Activated T-cell treated with anti-CD3 and anti-CD28 coated beads, Interleukin-2, amount 50 U/mL, for 4 hours (primary cell): ENCODE results near the gene MRPS16. TPM values are rescaled to one million over a fixed set of nuclear protein-coding genes. Genes with fewer than 3 reads are reported as not detected.

Experiments used
- ATAC-seq, 2 donors: fragments of 200-7000 bp; cut with Tn5 transposase; one replicate each; pipeline ENCODE4 v1.10.0; 2021
- DNase-seq: peaks from one replicate; pipeline ENCODE4 v3.0.0-alpha.2; 2020
- H3K27me3 Mint-ChIP-seq: one replicate; pipeline ENCODE4 v1.8.0; 2021; ENCODE audit warnings: low read depth, mixed read lengths
- H3K36me3 Mint-ChIP-seq: one replicate; pipeline ENCODE4 v1.8.0; 2022; ENCODE audit warnings: mixed read lengths; ENCODE audit not compliant: insufficient read depth
- H3K4me1 Mint-ChIP-seq: one replicate; pipeline ENCODE4 v1.8.0; 2021; ENCODE audit warnings: low read depth, mixed read lengths
- H3K4me3 Mint-ChIP-seq: one replicate; pipeline ENCODE4 v1.8.0; 2021; ENCODE audit warnings: mild to moderate bottlenecking, moderate library complexity, mixed read lengths
- H3K9me3 Mint-ChIP-seq: one replicate; pipeline ENCODE4 v1.8.0; 2021; ENCODE audit warnings: mixed read lengths
- total RNA-seq, 3 donors: library from RNA; stranded (reverse); gene quantifications; one replicate each; pipeline ENCODE4 v1.2.1, GENCODE V29; 2021

The MRPS16 gene
- total RNA-seq, 3 donors from 2014 or later = 141 to 156 (median 150) TPM

DNA sequence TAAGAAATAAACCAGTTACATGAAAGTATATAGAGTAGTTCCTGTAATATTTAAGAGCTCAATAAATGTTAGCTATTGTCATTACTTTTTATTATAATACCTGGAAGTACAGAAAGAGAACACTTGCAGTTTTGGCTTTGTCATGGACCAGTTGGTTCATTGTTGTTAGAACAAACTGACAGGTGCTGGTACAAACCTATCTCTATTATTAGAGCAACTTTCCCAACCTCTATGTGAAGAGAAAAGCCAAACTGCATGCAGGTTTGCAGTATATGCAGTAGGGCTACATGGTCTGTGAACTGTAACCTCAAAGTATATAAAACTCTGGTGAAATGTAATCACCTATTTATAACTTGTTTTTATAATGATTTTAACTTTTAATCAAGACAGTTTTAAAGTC is 25.8 kb downstream of the MRPS16 start:
- no peaks in the 10 kb centered on the region for H3K27me3 Mint-ChIP-seq
- no peaks in the 10 kb centered on the region for H3K4me1 Mint-ChIP-seq
- no peak for DNase-seq
- no peak for ATAC-seq
- H3K9me3 Mint-ChIP-seq = no peaks in the 10 kb centered on the region
- H3K36me3 Mint-ChIP-seq = peaks cover 9% of the 10 kb centered on the region
- H3K4me3 Mint-ChIP-seq = no peak overlapping the region

DNA sequence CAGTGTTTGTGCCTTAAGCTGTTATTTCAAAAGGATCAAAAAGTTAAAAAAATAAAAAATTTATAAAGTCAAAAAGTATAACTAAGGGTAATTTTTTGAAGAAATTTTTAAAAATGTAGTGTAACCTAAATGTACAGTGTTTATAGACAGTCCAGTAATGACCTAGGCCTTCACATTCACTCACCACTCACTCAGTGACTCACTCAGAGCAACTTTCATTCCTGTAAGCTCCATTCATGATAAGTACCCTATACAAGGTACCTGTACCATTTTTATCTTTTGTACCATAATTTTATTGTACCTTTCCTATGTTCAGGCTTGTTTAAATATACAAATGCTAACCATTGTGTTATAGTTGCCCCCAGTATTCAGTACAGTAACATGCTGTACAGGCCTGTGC is 26.9 kb downstream of the MRPS16 start:
- peaks cover 5% of the 10 kb centered on the region for H3K36me3 Mint-ChIP-seq
- DNase-seq (no peak), ATAC-seq (no peak)
- H3K27me3 Mint-ChIP-seq = no peaks in the 10 kb centered on the region
- no peaks in the 10 kb centered on the region for H3K4me1 Mint-ChIP-seq
- no peak overlapping the region for H3K4me3 Mint-ChIP-seq
- H3K9me3 Mint-ChIP-seq = no peaks in the 10 kb centered on the region

DNA sequence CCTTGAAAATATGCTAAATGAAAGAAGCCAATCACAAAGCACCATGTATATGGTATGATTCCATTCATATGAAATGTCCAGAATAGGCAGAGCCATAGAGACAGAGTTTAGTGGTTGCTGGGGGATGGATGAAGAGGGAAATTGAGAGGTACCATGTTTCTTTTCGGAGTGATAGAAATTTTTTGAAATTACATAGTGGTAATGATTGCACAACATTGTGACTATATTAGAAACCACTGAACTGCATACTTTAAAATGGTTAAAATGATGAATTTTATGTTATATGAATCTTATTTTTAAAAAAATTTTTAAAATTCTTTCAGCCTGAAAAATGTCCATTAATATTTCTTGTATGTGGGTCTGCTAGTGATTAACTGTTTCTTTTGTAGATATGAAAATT is 31.5 kb downstream of the MRPS16 start:
- DNase-seq (no peak), ATAC-seq (no peak)
- no peaks in the 10 kb centered on the region for H3K9me3 Mint-ChIP-seq
- no peaks in the 10 kb centered on the region for H3K4me1 Mint-ChIP-seq
- peaks cover 26% of the 10 kb centered on the region for H3K36me3 Mint-ChIP-seq
- no peak overlapping the region for H3K4me3 Mint-ChIP-seq
- H3K27me3 Mint-ChIP-seq = no peaks in the 10 kb centered on the region

DNA sequence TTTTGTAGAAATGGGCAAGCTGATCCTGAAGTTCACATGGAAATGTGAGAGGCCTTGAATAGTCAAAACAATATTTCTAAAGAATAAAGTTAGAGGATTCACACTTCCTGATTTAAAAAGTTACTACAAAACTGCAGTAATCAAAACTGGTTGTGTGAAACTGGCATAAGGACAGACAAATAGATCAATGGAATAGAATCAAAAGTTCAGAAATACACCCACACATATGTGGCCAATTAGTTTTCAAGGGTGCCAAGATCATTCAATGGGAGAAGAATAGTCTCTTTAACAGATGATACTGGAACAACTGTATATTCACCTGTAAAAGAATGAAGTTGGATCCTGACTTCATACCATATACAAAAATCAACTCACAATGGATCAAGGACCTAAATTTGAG is 33.1 kb downstream of the MRPS16 start:
- H3K36me3 Mint-ChIP-seq = peaks cover 32% of the 10 kb centered on the region

DNA sequence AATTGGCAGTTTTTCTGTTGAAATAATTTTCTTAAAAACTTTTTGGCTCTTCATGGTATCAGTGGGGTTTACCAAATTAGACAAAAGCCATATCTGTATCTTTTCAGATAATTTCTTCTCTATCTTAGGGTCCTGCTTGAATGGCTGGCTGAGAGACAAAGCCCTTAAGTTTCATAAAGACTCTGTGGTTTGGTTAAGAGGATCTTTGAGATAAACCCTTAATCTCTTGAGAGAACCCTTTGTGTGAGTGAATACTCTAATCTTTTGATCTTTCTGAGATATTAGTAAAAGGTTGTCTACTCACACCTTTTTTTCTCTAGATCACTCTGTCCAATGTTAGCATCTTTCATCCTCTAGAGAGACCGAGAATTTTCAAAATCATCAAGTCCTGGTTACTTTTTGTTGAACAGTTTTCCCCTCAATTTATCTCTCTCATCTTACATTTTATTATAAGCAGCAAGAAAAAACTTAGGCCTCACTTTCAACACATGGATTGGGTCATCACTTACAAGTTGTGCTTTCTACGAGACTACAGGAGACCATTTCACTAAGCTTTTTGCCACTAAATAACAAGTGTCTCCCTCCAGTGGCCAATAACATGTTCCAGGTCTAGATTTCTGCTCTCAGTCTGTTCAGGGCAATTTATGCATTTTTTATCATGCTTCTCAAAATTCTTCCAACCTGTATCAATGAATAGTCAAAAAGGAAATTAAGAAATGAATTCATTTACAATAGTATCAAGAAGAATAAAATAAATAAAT is 33.8 kb downstream of the MRPS16 start:
- peaks cover 35% of the 10 kb centered on the region for H3K36me3 Mint-ChIP-seq
- no peaks in the 10 kb centered on the region for H3K9me3 Mint-ChIP-seq
- H3K4me1 Mint-ChIP-seq = no peaks in the 10 kb centered on the region
- DNase-seq = no peak
- ATAC-seq = no peak
- H3K4me3 Mint-ChIP-seq = no peak overlapping the region
- H3K27me3 Mint-ChIP-seq = no peaks in the 10 kb centered on the region

More for the DNA sequence above, 33.1 kb downstream of the MRPS16 start:
- ATAC-seq (no peak), DNase-seq (no peak)
- Mint-ChIP-seq H3K4me3 (no peak overlapping the region), H3K4me1 (no peaks in the 10 kb centered on the region), H3K27me3 (no peaks in the 10 kb centered on the region), H3K9me3 (no peaks in the 10 kb centered on the region)

DNA sequence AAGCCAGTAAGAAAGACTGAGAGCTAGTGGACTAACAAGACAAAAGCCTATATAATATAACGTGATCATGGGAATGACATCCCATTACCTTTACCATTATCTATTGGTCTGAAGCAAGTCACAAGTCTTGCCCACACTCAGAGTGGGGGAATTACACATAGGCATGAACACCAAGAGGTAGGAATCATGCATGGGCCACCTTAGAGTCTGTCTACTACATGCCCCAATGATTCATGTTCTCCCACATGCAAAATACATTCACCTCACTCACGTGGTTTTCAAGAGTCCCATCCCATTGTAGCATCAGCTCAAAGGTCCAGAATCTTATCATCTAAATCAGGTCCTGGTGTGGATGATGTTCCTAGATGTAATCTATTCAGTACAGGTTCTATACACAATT is 34.8 kb downstream of the MRPS16 start:
- H3K9me3 Mint-ChIP-seq = no peaks in the 10 kb centered on the region
- H3K4me1 Mint-ChIP-seq = no peaks in the 10 kb centered on the region
- DNase-seq (no peak), ATAC-seq (no peak)
- peaks cover 37% of the 10 kb centered on the region for H3K36me3 Mint-ChIP-seq
- no peaks in the 10 kb centered on the region for H3K27me3 Mint-ChIP-seq
- H3K4me3 Mint-ChIP-seq = no peak overlapping the region

DNA sequence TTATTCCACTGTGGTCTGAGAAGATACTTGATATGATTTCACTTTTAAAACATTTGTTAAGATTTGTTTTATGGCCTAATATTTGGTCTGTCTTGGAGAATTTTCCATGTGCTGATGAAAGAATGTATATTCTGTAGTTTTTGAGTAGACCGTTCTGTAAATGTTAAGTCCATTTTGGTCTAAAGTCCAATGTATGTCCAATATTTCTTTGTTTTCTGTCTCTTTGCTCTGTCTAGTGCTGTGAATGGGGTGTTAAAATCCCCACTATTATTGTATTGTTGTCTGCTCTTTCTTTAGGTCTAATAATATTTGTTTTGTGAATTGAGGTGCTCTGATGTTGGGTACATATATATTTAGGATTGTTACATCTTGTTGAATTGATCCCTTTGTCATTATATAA is 36.7 kb downstream of the MRPS16 start:
- Mint-ChIP-seq H3K4me1 (no peaks in the 10 kb centered on the region), H3K27me3 (no peaks in the 10 kb centered on the region), H3K9me3 (no peaks in the 10 kb centered on the region), H3K4me3 (no peak overlapping the region), H3K36me3 (peaks cover 39% of the 10 kb centered on the region)
- no peak for ATAC-seq
- no peak for DNase-seq

DNA sequence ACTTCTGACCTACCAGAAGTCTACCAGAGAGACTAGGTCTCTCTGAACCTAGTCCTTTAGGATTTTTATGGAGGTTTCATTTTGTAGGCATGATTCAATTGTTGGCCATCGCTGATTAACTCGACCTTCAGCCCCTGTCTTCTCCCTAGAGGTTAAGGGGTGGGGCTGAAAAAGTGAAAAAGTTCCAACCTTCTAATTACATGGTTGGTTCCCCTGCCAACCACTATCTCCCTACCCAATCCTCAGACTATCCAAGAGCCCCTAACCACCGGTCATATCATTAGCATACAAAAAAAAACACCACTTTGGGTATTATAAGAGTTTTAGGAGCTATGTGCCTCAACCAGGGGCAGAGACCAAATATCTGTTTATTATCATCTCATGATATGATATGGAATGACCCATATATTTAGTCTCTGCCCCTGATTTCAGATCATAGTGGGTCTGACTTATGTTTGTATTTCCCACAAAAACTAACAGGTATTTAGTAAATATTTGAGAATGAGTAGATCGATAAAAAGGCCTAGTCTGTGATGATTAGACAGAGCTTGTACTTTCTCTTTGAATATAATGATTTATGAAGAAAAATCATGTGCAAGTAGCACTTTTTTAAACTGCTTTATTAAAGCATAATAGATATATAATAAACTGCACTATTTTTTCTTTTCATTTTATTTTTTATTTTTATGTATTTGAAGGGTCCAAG is 41.2 kb downstream of the MRPS16 start:
- H3K36me3 Mint-ChIP-seq = peaks cover 23% of the 10 kb centered on the region

DNA sequence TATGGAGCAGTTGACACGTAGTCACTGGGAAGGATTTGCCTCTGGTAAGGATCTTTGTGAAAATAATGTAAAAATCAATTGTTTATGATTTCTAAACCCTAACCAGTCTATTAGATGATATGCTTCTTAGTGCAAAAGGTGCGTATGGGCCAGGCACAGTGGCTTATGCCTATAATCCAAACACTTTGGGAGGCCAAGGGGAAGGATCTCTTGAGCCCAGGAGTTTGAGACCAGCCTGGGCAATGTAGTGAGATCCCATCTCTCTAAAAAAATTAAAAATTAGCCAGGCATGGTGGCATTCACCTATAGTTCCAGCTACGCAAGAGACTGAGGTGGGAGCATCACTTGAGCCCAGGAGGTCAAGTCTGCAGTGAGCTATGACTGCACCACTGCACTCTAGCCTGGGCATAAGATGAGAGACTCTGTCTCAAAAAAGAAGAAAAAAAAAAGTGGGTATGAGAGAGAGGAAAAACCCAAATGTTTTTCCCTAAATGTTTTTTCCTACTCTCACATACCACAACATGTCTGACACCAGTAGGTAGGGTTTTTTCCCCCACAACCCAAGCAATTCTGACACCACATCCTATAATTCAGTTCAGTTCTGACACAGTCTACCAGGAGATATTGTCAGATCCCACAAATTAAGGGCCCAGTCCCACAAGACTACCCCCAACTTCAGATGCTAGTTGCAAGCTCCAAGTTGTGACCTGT is 41.9 kb downstream of the MRPS16 start:
- DNase-seq = no peak
- Mint-ChIP-seq H3K4me1 (no peaks in the 10 kb centered on the region), H3K9me3 (peaks cover 3% of the 10 kb centered on the region), H3K4me3 (no peak overlapping the region), H3K27me3 (no peaks in the 10 kb centered on the region), H3K36me3 (peaks cover 23% of the 10 kb centered on the region)
- ATAC-seq = no peak

More for the DNA sequence above, 41.2 kb downstream of the MRPS16 start:
- H3K4me3 Mint-ChIP-seq = no peak overlapping the region
- DNase-seq (no peak), ATAC-seq (no peak)
- H3K4me1 Mint-ChIP-seq = no peaks in the 10 kb centered on the region
- no peaks in the 10 kb centered on the region for H3K27me3 Mint-ChIP-seq
- no peaks in the 10 kb centered on the region for H3K9me3 Mint-ChIP-seq

DNA sequence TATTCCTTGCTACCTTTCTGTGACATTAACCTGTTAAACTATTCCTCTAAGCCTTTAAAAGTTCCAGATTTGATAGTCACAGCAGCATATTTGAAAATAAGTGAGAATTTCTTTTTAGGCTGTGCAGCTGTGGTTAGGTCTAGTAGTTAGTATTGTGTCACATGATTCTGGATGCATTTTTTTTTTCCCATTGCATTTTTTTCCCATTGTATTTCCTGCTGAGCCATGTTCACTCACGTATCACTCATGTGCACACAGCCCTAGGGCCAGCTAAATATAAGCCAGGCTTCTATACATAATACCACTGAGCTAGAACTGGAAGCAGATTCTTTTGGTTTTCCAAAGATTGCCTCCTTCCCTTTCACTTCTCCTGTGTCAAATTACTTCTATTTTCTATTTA is 42.7 kb downstream of the MRPS16 start:
- DNase-seq = no peak
- Mint-ChIP-seq H3K27me3 (no peaks in the 10 kb centered on the region), H3K36me3 (peaks cover 23% of the 10 kb centered on the region)

DNA sequence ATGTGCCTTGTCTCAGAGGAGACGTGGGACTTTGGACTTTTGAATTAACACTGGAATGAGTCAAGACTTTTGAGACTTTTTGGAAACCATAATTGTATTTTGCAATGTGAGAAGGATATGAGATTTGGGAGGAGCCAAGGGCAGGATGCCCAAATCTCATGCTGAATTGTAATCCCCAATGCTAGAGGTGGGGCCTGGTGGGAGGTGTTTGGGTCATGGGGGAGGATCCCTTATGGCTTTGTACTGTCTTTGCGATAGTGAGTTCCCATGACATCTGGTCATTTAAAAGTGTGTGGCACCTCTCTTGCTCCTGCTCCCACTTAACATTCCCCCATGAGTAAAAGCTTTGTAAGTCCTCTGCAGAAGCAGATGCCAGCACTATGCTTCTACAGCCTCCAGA is 44.6 kb downstream of the MRPS16 start:
- Mint-ChIP-seq H3K36me3 (peaks cover 15% of the 10 kb centered on the region), H3K4me3 (no peak overlapping the region), H3K9me3 (peaks cover 3% of the 10 kb centered on the region), H3K4me1 (no peaks in the 10 kb centered on the region), H3K27me3 (no peaks in the 10 kb centered on the region)
- DNase-seq (no peak), ATAC-seq (no peak)

More for the DNA sequence above, 42.7 kb downstream of the MRPS16 start:
- no peak for ATAC-seq
- H3K4me3 Mint-ChIP-seq = no peak overlapping the region
- peaks cover 3% of the 10 kb centered on the region for H3K9me3 Mint-ChIP-seq
- H3K4me1 Mint-ChIP-seq = no peaks in the 10 kb centered on the region

DNA sequence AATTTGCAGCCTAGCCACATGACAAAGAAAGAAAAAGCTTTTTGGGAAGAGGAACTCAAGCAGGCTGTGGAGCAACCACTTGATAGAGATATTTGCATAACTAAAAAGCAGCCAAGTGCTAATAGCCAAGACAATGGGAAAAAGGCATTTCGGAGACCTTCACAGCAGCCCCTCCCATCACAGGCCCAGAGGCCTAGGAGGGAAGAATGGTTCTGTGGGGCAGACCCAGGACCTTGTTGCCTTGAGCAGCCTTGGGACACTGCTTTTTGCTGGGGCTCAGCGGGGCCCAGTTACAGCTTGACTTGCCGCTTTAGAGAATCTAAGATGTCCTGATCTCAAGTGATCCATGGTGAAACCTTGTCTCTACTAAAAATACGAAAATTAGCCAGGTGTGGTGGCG is 46.1 kb downstream of the MRPS16 start:
- no peaks in the 10 kb centered on the region for H3K27me3 Mint-ChIP-seq
- ATAC-seq = no peak
- DNase-seq = no peak
- no peaks in the 10 kb centered on the region for H3K4me1 Mint-ChIP-seq
- H3K4me3 Mint-ChIP-seq = no peak overlapping the region
- H3K9me3 Mint-ChIP-seq = peaks cover 3% of the 10 kb centered on the region
- peaks cover 14% of the 10 kb centered on the region for H3K36me3 Mint-ChIP-seq

DNA sequence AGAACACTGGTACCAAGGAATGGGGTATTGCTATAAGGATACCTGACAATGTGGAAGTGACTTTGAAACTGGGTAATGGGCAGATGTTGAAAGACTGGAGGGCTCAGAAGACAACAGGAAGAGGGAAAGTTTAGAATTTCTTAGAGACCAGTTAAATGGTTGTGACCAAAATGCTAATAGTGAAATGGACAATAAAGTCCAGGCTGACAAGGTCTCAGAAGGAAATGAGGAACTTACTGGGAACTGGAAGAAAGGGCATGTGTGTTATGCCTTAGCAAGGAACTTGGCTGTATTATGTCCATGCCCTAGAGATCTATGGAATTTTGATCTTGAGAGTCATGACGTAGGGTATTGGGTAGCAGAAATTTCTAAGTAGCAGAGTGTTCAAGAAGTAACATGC is 46.6 kb downstream of the MRPS16 start:
- DNase-seq (no peak), ATAC-seq (no peak)
- Mint-ChIP-seq H3K9me3 (peaks cover 3% of the 10 kb centered on the region), H3K4me1 (no peaks in the 10 kb centered on the region), H3K4me3 (no peak overlapping the region), H3K27me3 (no peaks in the 10 kb centered on the region), H3K36me3 (peaks cover 13% of the 10 kb centered on the region)

DNA sequence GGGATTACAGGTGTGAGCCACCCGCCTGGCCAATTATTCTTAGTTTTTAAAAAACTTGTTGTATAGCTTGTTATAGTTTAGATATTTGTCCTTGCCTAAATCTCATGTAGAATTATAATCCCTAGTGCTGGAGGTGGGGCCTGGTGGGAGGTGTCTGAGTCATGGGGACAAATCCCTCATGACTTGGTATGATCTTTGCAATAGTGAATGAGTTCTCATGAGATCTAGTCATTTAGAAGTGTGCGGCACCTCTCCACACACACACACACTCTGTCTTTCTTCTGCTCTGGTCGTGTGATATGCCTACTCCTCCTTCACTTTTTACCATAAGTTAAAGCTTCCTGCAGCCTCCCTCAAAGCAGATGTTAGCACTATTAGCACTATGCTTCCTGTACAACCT is 47.4 kb downstream of the MRPS16 start:
- H3K36me3 Mint-ChIP-seq = peaks cover 10% of the 10 kb centered on the region
- no peaks in the 10 kb centered on the region for H3K27me3 Mint-ChIP-seq
- peaks cover 3% of the 10 kb centered on the region for H3K9me3 Mint-ChIP-seq
- ATAC-seq = no peak
- no peaks in the 10 kb centered on the region for H3K4me1 Mint-ChIP-seq
- H3K4me3 Mint-ChIP-seq = no peak overlapping the region
- no peak for DNase-seq
